HFFc6 (cell line): ENCODE measurements around the gene MBOAT2. TPM values are rescaled to one million over a fixed set of nuclear protein-coding genes. Genes with fewer than 3 reads are reported as not detected.

ENCODE experiments used
- DNase-seq: peaks from one replicate; pipeline ENCODE4 v3.0.0-alpha.2; 2018
- H3K27ac Mint-ChIP-seq: 2 replicates; pipeline ENCODE4 v1.8.0; 2020; ENCODE audit warnings: mild to moderate bottlenecking, mixed read lengths
- H3K27me3 Mint-ChIP-seq: 2 replicates; pipeline ENCODE4 v1.8.0; 2021; ENCODE audit warnings: mild to moderate bottlenecking, moderate library complexity, mixed read lengths; ENCODE audit not compliant: insufficient read depth
- H3K36me3 Mint-ChIP-seq: 2 replicates; pipeline ENCODE4 v1.8.0; 2021; ENCODE audit warnings: low read depth, mixed read lengths
- H3K4me1 Mint-ChIP-seq: 2 replicates; pipeline ENCODE4 v1.8.0; 2020; ENCODE audit warnings: low read depth, mixed read lengths
- H3K4me3 Mint-ChIP-seq: 2 replicates; pipeline ENCODE4 v1.8.0; 2020; ENCODE audit warnings: mild to moderate bottlenecking, moderate library complexity, mixed read lengths
- H3K9me3 Mint-ChIP-seq: 2 replicates; pipeline ENCODE4 v1.8.0; 2020; ENCODE audit warnings: mild to moderate bottlenecking, mixed read lengths
- CTCF ChIP-seq: fragments of 200-600 bp; sonication (generic); IDR thresholded peaks from 2 replicates; pipeline ENCODE4 v1.5.0; 2021; ENCODE audit warnings: antibody characterized with exemption, mild to moderate bottlenecking
- total RNA-seq, 6 experiments: library from RNA; stranded (reverse); fragmentation: NEBNext Ultra II Directional; extraction: Animal tissue kit (Norgen Biotek cat#: 25700); gene quantifications; 2 replicates in 1 of 6; 3 replicates in 5 of 6; pipeline ENCODE4 v1.2.3, GENCODE V29; 2021

Gene MBOAT2
- total RNA-seq, 6 experiments from 2014 or later, result 49.8 to 66.2 (median 55.7) TPM

DNA sequence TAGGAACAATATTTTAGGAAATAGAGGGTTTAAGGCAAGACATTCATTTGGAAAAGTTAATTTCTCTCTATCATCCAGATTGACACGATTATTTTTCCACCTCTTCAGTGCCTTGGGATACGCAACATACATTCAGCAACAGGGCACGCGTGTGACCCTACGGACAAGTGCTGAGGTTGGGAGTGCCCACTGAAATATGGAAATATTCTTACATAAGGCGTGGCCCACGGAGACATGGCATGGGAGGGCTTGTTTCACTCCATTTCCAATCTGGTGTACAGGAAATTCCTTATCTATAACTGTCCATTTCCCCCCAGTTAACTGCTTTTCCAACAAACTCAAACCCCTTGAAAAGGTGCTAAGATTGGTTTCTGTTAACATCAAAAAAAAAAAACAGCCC lies 145.2 kb downstream of the MBOAT2 start:
- no peak for TF ChIP-seq CTCF
- H3K27ac Mint-ChIP-seq, result no peak overlapping the region
- no peaks in the 10 kb centered on the region for H3K4me1 Mint-ChIP-seq
- H3K27me3 Mint-ChIP-seq, result no peaks in the 10 kb centered on the region; the same call in none of the 2 replicates
- no peaks in the 10 kb centered on the region for H3K9me3 Mint-ChIP-seq
- peaks cover 15% of the 10 kb centered on the region for H3K36me3 Mint-ChIP-seq
- no peak overlapping the region for H3K4me3 Mint-ChIP-seq
- no peak for DNase-seq

DNA sequence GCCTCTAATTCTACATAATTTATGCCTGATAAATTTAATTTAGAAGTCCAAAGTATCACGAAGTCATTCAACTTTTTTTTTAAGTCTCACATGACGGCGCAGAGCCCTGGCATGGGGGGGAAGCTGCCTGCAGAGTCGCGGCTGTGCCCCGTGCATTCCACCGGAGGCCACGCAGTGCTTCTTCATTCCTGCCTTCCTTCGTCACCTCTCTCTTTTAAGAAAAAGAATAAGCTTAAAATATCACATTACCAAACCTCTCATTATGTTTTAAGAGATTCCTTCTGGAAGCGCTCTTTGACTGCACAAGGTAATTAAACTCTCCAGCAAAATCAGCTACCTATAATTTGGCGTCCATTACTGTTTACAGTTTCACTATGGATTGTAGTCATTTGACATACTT lies 145.8 kb downstream of the MBOAT2 start:
- Mint-ChIP-seq H3K4me1 (no peaks in the 10 kb centered on the region), H3K36me3 (peaks cover 15% of the 10 kb centered on the region), H3K27me3 (no peaks in the 10 kb centered on the region; the same call in none of the 2 replicates), H3K9me3 (no peaks in the 10 kb centered on the region), H3K27ac (no peak overlapping the region), H3K4me3 (no peak overlapping the region)
- no peak for DNase-seq
- no peak for TF ChIP-seq CTCF

GRCh38 chr2:8856176-8856575 lies 147.3 kb downstream of the MBOAT2 start:
- no peak overlapping the region for H3K27ac Mint-ChIP-seq
- H3K4me1 Mint-ChIP-seq, result no peaks in the 10 kb centered on the region
- no peaks in the 10 kb centered on the region; the same call in none of the 2 replicates for H3K27me3 Mint-ChIP-seq
- no peak overlapping the region for H3K4me3 Mint-ChIP-seq
- H3K9me3 Mint-ChIP-seq, result no peaks in the 10 kb centered on the region
- no peak for DNase-seq
- peaks cover 6% of the 10 kb centered on the region for H3K36me3 Mint-ChIP-seq
- TF ChIP-seq CTCF, result no peak

DNA sequence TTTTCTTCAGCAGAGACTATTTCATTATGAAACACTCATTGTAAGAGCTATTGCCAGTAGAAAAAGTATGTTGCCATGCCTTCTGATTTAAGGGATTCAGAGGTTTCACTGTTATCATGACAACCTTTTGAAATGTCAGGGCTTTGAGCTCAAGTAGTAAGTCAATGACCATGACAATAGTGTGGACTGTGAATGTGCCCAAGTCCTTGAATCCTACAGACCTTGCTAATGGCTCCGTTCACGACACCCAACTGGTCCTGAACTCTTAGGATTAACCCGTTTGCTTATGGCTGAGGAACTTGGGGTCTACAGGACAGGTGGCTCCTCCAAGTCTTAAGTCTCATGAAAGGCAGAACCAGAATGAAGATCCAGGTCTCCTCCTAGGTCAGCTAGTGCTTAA lies 148.5 kb downstream of the MBOAT2 start:
- no peak for TF ChIP-seq CTCF
- H3K4me3 Mint-ChIP-seq, result no peak overlapping the region
- H3K36me3 Mint-ChIP-seq, result peaks cover 6% of the 10 kb centered on the region
- DNase-seq, result no peak
- peaks cover 3% of the 10 kb centered on the region for H3K27me3 Mint-ChIP-seq
- no peaks in the 10 kb centered on the region for H3K9me3 Mint-ChIP-seq
- H3K4me1 Mint-ChIP-seq, result no peaks in the 10 kb centered on the region
- H3K27ac Mint-ChIP-seq, result no peak overlapping the region

DNA sequence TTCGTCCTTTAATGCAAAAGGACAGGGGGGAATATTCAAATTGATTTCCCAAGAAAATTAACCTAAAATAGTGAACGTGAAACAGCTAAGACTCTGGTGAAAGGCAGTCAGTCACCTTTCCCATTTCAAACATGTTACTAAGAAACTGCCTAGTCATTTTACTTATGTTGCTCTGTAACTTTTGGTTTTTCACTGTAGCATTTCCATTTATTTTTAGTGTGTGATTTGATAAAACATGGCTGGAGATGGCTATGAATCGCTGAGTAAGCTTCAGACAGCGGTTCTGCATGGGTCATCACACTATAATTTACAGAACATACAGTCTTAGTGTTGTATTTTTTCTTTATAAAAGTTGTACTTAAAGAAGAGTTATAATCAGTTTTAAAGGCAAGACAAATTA lies 150.1 kb downstream of the MBOAT2 start:
- H3K36me3 Mint-ChIP-seq, result peaks cover 6% of the 10 kb centered on the region
- no peak for TF ChIP-seq CTCF
- peaks cover 3% of the 10 kb centered on the region; the same call in 1 of the 2 replicates for H3K27me3 Mint-ChIP-seq
- no peaks in the 10 kb centered on the region for H3K9me3 Mint-ChIP-seq
- H3K4me1 Mint-ChIP-seq, result peaks cover 10% of the 10 kb centered on the region; the same call in 1 of the 2 replicates
- H3K27ac Mint-ChIP-seq, result no peak overlapping the region
- no peak for DNase-seq
- H3K4me3 Mint-ChIP-seq, result no peak overlapping the region
